Measurements from ENCODE around the gene ZSWIM5. TPM values are rescaled to one million over a fixed set of nuclear protein-coding genes. Genes with fewer than 3 reads are reported as not detected.
"Not testable (repeated sequence)": the region's sequence is repeated elsewhere in the genome, so short reads cannot be mapped to it uniquely, and the experiment has no call there.

Gene ZSWIM5
- 4.4 TPM for total RNA-seq

- DNase-seq (ENCODE audit: low spot score): peak; percentile 62
Measured at GRCh38 chr1:45205910-45206721, at the start of gene ZSWIM5. Gene ZSWIM5 (minus strand): TSS chr1:45206605. CDS start chr1:45206350, 255 bp downstream.

- no peak for DNase-seq (ENCODE audit: low spot score)
Measured at GRCh38 chr1:45254490-45254889, 48.1 kb upstream of the ZSWIM5 start.

GRCh38 chr1:45250544-45250943, 44.1 kb upstream of the ZSWIM5 start:
- no peak for DNase-seq (ENCODE audit: low spot score)

GRCh38 chr1:45248004-45248403, 41.6 kb upstream of the ZSWIM5 start:
- DNase-seq (ENCODE audit: low spot score): not testable (repeated sequence)

GRCh38 chr1:45246760-45247159, 40.4 kb upstream of the ZSWIM5 start:
- no peak for DNase-seq (ENCODE audit: low spot score)

GRCh38 chr1:45246359-45246758, 40.0 kb upstream of the ZSWIM5 start:
- DNase-seq (ENCODE audit: low spot score): not testable (repeated sequence)

GRCh38 chr1:45244660-45245059, 38.3 kb upstream of the ZSWIM5 start:
- no peak for DNase-seq (ENCODE audit: low spot score)

- no peak for DNase-seq (ENCODE audit: low spot score)
Measured at GRCh38 chr1:45243476-45244343, 37.3 kb upstream of the ZSWIM5 start.

GRCh38 chr1:45238846-45239245, 32.4 kb upstream of the ZSWIM5 start:
- no peak for DNase-seq (ENCODE audit: low spot score)

- DNase-seq (ENCODE audit: low spot score): no peak
Measured at GRCh38 chr1:45236136-45236535, 29.7 kb upstream of the ZSWIM5 start.

GRCh38 chr1:45230537-45230936, 24.1 kb upstream of the ZSWIM5 start:
- DNase-seq (ENCODE audit: low spot score): no peak

GRCh38 chr1:45225598-45225997, 19.2 kb upstream of the ZSWIM5 start:
- DNase-seq (ENCODE audit: low spot score): no peak

- DNase-seq (ENCODE audit: low spot score): not testable (repeated sequence)
Measured at GRCh38 chr1:45223710-45224109, 17.3 kb upstream of the ZSWIM5 start.

- no peak for DNase-seq (ENCODE audit: low spot score)
Measured at GRCh38 chr1:45221716-45222115, 15.3 kb upstream of the ZSWIM5 start.

- no peak for DNase-seq (ENCODE audit: low spot score)
Measured at GRCh38 chr1:45216861-45217260, 10.5 kb upstream of the ZSWIM5 start.

- no peak for DNase-seq (ENCODE audit: low spot score)
Measured at GRCh38 chr1:45216200-45216541, 9.8 kb upstream of the ZSWIM5 start.

GRCh38 chr1:45215485-45216199, 9.2 kb upstream of the ZSWIM5 start:
- DNase-seq (ENCODE audit: low spot score): no peak

GRCh38 chr1:45213892-45214291, 7.5 kb upstream of the ZSWIM5 start:
- DNase-seq (ENCODE audit: low spot score): no peak

GRCh38 chr1:45211076-45211475, 4.7 kb upstream of the ZSWIM5 start:
- DNase-seq (ENCODE audit: low spot score): no peak

- DNase-seq (ENCODE audit: low spot score): no peak
Measured at GRCh38 chr1:45206808-45207623, 611 bp upstream of the ZSWIM5 start.

Data from ureter (tissue), 1 donor.